Measurements from ENCODE around the gene SATB2. TPM values are rescaled to one million over a fixed set of nuclear protein-coding genes. Genes with fewer than 3 reads are reported as not detected.

The SATB2 gene
- total RNA-seq, 1 experiment from 2014 or later: 22.1 TPM

DNA sequence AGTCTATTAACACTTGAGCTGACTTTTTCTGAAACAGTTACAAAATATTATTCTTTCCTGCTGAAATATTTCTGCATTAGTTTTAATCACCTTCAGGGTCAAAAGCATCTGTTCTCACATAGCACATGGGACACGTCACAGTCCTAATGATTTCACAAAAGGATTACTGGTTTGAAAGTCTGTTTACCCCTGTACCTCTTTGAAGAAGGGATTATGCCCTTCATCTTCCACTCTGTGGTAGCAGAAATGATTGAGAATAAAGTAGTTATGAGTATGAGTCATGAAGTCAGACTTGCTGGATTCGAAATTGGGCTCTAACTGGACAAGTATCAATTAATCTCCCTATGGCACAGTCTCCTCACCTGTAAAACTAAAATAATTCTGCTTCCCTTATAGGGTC is 121.2 kb downstream of the SATB2 start:
- Mint-ChIP-seq H3K9me3 (no peaks in the 10 kb centered on the region), H3K27ac (no peak overlapping the region), H3K36me3 (no peaks in the 10 kb centered on the region), H3K4me1 (peaks cover 19% of the 10 kb centered on the region), H3K27me3 (ENCODE audit: low read depth) (no peaks in the 10 kb centered on the region), H3K4me3 (no peak overlapping the region)
- ChIA-PET POLR2A (no interaction called here), CTCF (no interaction called here)
- TF ChIP-seq, protein P1, sequence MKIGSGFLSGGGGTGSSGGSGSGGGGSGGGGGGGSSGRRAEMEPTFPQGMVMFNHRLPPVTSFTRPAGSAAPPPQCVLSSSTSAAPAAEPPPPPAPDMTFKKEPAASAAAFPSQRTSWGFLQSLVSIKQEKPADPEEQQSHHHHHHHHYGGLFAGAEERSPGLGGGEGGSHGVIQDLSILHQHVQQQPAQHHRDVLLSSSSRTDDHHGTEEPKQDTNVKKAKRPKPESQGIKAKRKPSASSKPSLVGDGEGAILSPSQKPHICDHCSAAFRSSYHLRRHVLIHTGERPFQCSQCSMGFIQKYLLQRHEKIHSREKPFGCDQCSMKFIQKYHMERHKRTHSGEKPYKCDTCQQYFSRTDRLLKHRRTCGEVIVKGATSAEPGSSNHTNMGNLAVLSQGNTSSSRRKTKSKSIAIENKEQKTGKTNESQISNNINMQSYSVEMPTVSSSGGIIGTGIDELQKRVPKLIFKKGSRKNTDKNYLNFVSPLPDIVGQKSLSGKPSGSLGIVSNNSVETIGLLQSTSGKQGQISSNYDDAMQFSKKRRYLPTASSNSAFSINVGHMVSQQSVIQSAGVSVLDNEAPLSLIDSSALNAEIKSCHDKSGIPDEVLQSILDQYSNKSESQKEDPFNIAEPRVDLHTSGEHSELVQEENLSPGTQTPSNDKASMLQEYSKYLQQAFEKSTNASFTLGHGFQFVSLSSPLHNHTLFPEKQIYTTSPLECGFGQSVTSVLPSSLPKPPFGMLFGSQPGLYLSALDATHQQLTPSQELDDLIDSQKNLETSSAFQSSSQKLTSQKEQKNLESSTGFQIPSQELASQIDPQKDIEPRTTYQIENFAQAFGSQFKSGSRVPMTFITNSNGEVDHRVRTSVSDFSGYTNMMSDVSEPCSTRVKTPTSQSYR (CRISPR knock-in tag; IDR thresholded peaks at IDR 0.05): no peak
- TF ChIP-seq, protein P2, sequence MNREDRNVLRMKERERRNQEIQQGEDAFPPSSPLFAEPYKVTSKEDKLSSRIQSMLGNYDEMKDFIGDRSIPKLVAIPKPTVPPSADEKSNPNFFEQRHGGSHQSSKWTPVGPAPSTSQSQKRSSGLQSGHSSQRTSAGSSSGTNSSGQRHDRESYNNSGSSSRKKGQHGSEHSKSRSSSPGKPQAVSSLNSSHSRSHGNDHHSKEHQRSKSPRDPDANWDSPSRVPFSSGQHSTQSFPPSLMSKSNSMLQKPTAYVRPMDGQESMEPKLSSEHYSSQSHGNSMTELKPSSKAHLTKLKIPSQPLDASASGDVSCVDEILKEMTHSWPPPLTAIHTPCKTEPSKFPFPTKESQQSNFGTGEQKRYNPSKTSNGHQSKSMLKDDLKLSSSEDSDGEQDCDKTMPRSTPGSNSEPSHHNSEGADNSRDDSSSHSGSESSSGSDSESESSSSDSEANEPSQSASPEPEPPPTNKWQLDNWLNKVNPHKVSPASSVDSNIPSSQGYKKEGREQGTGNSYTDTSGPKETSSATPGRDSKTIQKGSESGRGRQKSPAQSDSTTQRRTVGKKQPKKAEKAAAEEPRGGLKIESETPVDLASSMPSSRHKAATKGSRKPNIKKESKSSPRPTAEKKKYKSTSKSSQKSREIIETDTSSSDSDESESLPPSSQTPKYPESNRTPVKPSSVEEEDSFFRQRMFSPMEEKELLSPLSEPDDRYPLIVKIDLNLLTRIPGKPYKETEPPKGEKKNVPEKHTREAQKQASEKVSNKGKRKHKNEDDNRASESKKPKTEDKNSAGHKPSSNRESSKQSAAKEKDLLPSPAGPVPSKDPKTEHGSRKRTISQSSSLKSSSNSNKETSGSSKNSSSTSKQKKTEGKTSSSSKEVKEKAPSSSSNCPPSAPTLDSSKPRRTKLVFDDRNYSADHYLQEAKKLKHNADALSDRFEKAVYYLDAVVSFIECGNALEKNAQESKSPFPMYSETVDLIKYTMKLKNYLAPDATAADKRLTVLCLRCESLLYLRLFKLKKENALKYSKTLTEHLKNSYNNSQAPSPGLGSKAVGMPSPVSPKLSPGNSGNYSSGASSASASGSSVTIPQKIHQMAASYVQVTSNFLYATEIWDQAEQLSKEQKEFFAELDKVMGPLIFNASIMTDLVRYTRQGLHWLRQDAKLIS (CRISPR knock-in tag; IDR thresholded peaks at IDR 0.05; ENCODE audit: borderline replicate concordance): no peak
- TF ChIP-seq CBFB (CRISPR knock-in tag; IDR thresholded peaks at IDR 0.05; ENCODE audit: low read depth) (no peak), IRF2 (CRISPR knock-in tag; IDR thresholded peaks at IDR 0.05; ENCODE audit: borderline replicate concordance, low read depth) (no peak), E2F4 (CRISPR knock-in tag; IDR thresholded peaks at IDR 0.05; ENCODE audit: borderline replicate concordance, low read depth) (no peak)
- ATAC-seq (no peak), DNase-seq (ENCODE audit: low spot score) (no peak)

GRCh38 chr2:199335502-199335901 is 122.2 kb downstream of the SATB2 start:
- Mint-ChIP-seq H3K36me3 (no peaks in the 10 kb centered on the region), H3K4me1 (peaks cover 19% of the 10 kb centered on the region), H3K27me3 (ENCODE audit: low read depth) (no peaks in the 10 kb centered on the region), H3K27ac (0 out of 2 replicates have a peak overlapping the region, but pooled peaks have one; percentile 5), H3K9me3 (no peaks in the 10 kb centered on the region), H3K4me3 (no peak overlapping the region)
- DNase-seq (ENCODE audit: low spot score): no peak
- POLR2A ChIA-PET: no interaction called here
- no peak for TF ChIP-seq MXD4 (CRISPR knock-in tag; IDR thresholded peaks at IDR 0.05; ENCODE audit: borderline replicate concordance)
- no peak for TF ChIP-seq GABPB1 (CRISPR knock-in tag; IDR thresholded peaks at IDR 0.05)
- TF ChIP-seq NR2C2 (CRISPR knock-in tag; IDR thresholded peaks at IDR 0.05): no peak
- TF ChIP-seq, protein P3, sequence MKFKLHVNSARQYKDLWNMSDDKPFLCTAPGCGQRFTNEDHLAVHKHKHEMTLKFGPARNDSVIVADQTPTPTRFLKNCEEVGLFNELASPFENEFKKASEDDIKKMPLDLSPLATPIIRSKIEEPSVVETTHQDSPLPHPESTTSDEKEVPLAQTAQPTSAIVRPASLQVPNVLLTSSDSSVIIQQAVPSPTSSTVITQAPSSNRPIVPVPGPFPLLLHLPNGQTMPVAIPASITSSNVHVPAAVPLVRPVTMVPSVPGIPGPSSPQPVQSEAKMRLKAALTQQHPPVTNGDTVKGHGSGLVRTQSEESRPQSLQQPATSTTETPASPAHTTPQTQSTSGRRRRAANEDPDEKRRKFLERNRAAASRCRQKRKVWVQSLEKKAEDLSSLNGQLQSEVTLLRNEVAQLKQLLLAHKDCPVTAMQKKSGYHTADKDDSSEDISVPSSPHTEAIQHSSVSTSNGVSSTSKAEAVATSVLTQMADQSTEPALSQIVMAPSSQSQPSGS (CRISPR knock-in tag; IDR thresholded peaks at IDR 0.05; ENCODE audit: borderline replicate concordance, low read depth): no peak
- TF ChIP-seq, protein P4, sequence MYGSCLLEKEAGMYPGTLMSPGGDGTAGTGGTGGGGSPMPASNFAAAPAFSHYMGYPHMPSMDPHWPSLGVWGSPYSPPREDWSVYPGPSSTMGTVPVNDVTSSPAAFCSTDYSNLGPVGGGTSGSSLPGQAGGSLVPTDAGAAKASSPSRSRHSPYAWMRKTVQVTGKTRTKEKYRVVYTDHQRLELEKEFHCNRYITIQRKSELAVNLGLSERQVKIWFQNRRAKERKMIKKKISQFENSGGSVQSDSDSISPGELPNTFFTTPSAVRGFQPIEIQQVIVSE (CRISPR knock-in tag; IDR thresholded peaks at IDR 0.05; ENCODE audit: borderline replicate concordance): no peak
- no peak for TF ChIP-seq SOX15 (CRISPR knock-in tag; IDR thresholded peaks at IDR 0.05)
- no peak for TF ChIP-seq ZNF423 (CRISPR knock-in tag; IDR thresholded peaks at IDR 0.05)
- TF ChIP-seq ESRRA (CRISPR knock-in tag; IDR thresholded peaks at IDR 0.05; ENCODE audit: borderline replicate concordance): no peak
- TF ChIP-seq, protein P5, sequence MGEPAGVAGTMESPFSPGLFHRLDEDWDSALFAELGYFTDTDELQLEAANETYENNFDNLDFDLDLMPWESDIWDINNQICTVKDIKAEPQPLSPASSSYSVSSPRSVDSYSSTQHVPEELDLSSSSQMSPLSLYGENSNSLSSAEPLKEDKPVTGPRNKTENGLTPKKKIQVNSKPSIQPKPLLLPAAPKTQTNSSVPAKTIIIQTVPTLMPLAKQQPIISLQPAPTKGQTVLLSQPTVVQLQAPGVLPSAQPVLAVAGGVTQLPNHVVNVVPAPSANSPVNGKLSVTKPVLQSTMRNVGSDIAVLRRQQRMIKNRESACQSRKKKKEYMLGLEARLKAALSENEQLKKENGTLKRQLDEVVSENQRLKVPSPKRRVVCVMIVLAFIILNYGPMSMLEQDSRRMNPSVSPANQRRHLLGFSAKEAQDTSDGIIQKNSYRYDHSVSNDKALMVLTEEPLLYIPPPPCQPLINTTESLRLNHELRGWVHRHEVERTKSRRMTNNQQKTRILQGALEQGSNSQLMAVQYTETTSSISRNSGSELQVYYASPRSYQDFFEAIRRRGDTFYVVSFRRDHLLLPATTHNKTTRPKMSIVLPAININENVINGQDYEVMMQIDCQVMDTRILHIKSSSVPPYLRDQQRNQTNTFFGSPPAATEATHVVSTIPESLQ (CRISPR knock-in tag; IDR thresholded peaks at IDR 0.05): no peak
- TF ChIP-seq ZNF232 (CRISPR knock-in tag; IDR thresholded peaks at IDR 0.05): no peak
- TF ChIP-seq JAZF1 (CRISPR knock-in tag; IDR thresholded peaks at IDR 0.05): no peak
- ATAC-seq: no peak
- CTCF ChIA-PET: no interaction called here

Data from WTC11 (cell line).